Mesenchymal stem cell (in vitro differentiated cells and primary cell): ENCODE results near the gene RAPGEF5.

Experiments used
- DNase-seq: peaks from one replicate; pipeline ENCODE4 v3.0.0-alpha.2; 2013
- H2AFZ ChIP-seq: one replicate; pipeline ENCODE4 v1.6.1; 2013; ENCODE audit warnings: low read depth, mild to moderate bottlenecking, control low read depth, inconsistent platforms, low read length, moderate library complexity
- H2AK5ac ChIP-seq: 2 replicates; pipeline ENCODE4 v1.6.1; 2013; ENCODE audit warnings: low read length, moderate library complexity, mild to moderate bottlenecking, inconsistent platforms; ENCODE audit not compliant: severe bottlenecking
- H2BK120ac ChIP-seq: one replicate; pipeline ENCODE4 v1.6.1; 2013; ENCODE audit warnings: low read depth, mild to moderate bottlenecking, inconsistent platforms, low read length, moderate library complexity
- H2BK12ac ChIP-seq, 2 experiments: one replicate each; pipeline ENCODE4 v1.6.1; 2013; ENCODE audit warnings: inconsistent platforms in 2 of 2, low read length in 2 of 2, mild to moderate bottlenecking in 2 of 2, moderate library complexity in 2 of 2, control low read depth in 1 of 2
- H2BK15ac ChIP-seq: one replicate; pipeline ENCODE4 v1.6.1; 2013; ENCODE audit warnings: mild to moderate bottlenecking, low read depth, inconsistent platforms; ENCODE audit not compliant: poor library complexity, severe bottlenecking
- H2BK5ac ChIP-seq: 2 replicates; pipeline ENCODE4 v1.6.1; 2013; ENCODE audit warnings: low read depth, mild to moderate bottlenecking, low read length, control low read depth, inconsistent platforms; ENCODE audit not compliant: poor library complexity, severe bottlenecking
- H3K14ac ChIP-seq, 2 experiments: one replicate each; pipeline ENCODE4 v1.6.1; 2013; ENCODE audit warnings: inconsistent platforms in 2 of 2, low read length in 2 of 2, control low read depth in 1 of 2, mild to moderate bottlenecking in 1 of 2, moderate library complexity in 1 of 2
- H3K18ac ChIP-seq, 2 experiments: one replicate each; pipeline ENCODE4 v1.6.1; 2013; ENCODE audit warnings: inconsistent platforms in 2 of 2, low read length in 2 of 2, control low read depth in 1 of 2, low read depth in 1 of 2, mild to moderate bottlenecking in 1 of 2
- H3K23ac ChIP-seq, 2 experiments: one replicate each; pipeline ENCODE4 v1.6.1; 2013; ENCODE audit warnings: inconsistent platforms in 2 of 2, low read length in 2 of 2, mild to moderate bottlenecking in 2 of 2, moderate library complexity in 2 of 2, control low read depth in 1 of 2
- H3K27ac ChIP-seq: 2 replicates; pipeline ENCODE4 v1.5.1; 2013; ENCODE audit warnings: mild to moderate bottlenecking, moderate library complexity, low read length, control low read depth, inconsistent platforms; ENCODE audit not compliant: poor library complexity, severe bottlenecking
- H3K27me3 ChIP-seq, 2 experiments: 2 replicates each; pipeline versions ENCODE4 v1.6.1 to v1.7.0; 2013; ENCODE audit warnings: low read length in 2 of 2, mild to moderate bottlenecking in 2 of 2, moderate library complexity in 2 of 2, control low read depth in 1 of 2, inconsistent platforms in 1 of 2; ENCODE audit not compliant: control insufficient read depth in 1 of 2, insufficient read depth in 1 of 2
- H3K36me3 ChIP-seq, 2 experiments: 2 replicates each; pipeline versions ENCODE4 v1.6.1 to v1.7.0; 2013; ENCODE audit warnings: low read length in 2 of 2, control low read depth in 1 of 2, inconsistent platforms in 1 of 2, low read depth in 1 of 2, mild to moderate bottlenecking in 1 of 2; ENCODE audit not compliant: insufficient read depth in 2 of 2, control insufficient read depth in 1 of 2
- H3K4ac ChIP-seq, 2 experiments: one replicate each; pipeline ENCODE4 v1.6.1; 2013; ENCODE audit warnings: inconsistent platforms in 2 of 2, low read length in 2 of 2, mild to moderate bottlenecking in 2 of 2, moderate library complexity in 2 of 2, control low read depth in 1 of 2, low read depth in 1 of 2
- H3K4me1 ChIP-seq: 2 replicates; pipeline ENCODE4 v1.6.1; 2013; ENCODE audit warnings: low read depth, low read length, control low read depth; ENCODE audit not compliant: control insufficient read depth, insufficient read depth
- H3K4me2 ChIP-seq: 2 replicates; pipeline ENCODE4 v1.6.1; 2013; ENCODE audit warnings: low read length, mild to moderate bottlenecking, inconsistent platforms; ENCODE audit not compliant: poor library complexity, severe bottlenecking
- H3K4me3 ChIP-seq, 2 experiments: 2 replicates each; pipeline versions ENCODE4 v1.5.1 to v1.7.0; 2013; ENCODE audit warnings: low read length in 2 of 2, mild to moderate bottlenecking in 2 of 2, control low read depth in 1 of 2, low read depth in 1 of 2; ENCODE audit not compliant: insufficient read depth in 1 of 2
- H3K79me1 ChIP-seq: replicated peaks from 2 replicates; pipeline ENCODE4 v1.6.1; 2013; ENCODE audit warnings: mild to moderate bottlenecking, control low read depth, low read length, inconsistent platforms; ENCODE audit not compliant: poor library complexity, severe bottlenecking
- H3K9ac ChIP-seq: 2 replicates; pipeline ENCODE4 v1.7.0; 2013; ENCODE audit warnings: mild to moderate bottlenecking, low read length, moderate library complexity
- H3K9me3 ChIP-seq: 2 replicates; pipeline ENCODE4 v1.7.0; 2013; ENCODE audit warnings: mild to moderate bottlenecking, low read length; ENCODE audit not compliant: control insufficient read depth
- H4K8ac ChIP-seq: one replicate; pipeline ENCODE4 v1.6.1; 2013; ENCODE audit warnings: inconsistent platforms, mild to moderate bottlenecking, low read length, moderate library complexity
- H4K91ac ChIP-seq: one replicate; pipeline ENCODE4 v1.6.1; 2013; ENCODE audit warnings: mild to moderate bottlenecking, low read length, inconsistent platforms
- WGBS: methylation state at CpG from one replicate; pipeline ENCODE4 v1.1.7; 2013; ENCODE audit warnings: mixed read lengths; 5-methylcytosine and 5-hydroxymethylcytosine counted together

RAPGEF5 gene

DNA sequence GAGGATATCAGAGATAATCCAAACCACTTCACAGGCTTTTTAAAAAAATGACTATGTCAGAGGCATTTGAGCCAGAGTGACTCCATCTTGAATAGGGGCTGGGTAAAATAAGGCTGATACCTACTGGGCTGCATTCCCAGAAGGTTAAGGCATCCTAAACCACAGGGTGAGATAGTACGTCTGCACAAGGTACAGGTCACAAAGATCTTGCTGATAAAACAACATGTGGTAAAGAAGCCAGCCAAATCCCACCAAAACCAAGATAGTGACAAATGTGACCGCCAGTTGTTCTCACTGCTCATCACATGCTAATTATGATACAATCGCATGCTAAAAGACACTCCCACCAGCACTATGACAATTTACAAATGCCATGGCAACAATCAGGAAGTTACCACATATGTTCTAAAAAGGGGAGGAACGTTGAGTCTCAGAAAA lies 177.5 kb downstream of the RAPGEF5 start:
- Histone ChIP-seq H3K9me3 (no peaks in the 10 kb centered on the region), H2BK120ac (no peak overlapping the region), H3K4me3 (no peak overlapping the region), H3K27ac (no peak overlapping the region), H2AK5ac (no peak overlapping the region), H2AFZ (no peak overlapping the region), H3K36me3 (no peaks in the 10 kb centered on the region), H2BK15ac (no peak overlapping the region), H3K4ac (no peak overlapping the region), H4K8ac (no peak overlapping the region), H2BK12ac (no peak overlapping the region), H3K14ac (no peak overlapping the region), H4K91ac (no peak overlapping the region), H3K23ac (no peak overlapping the region), H3K4me1 (no peaks in the 10 kb centered on the region), H2BK5ac (no peak overlapping the region), H3K4me2 (no peak overlapping the region), H3K27me3 (no peaks in the 10 kb centered on the region), H3K79me1 (no peaks in the 10 kb centered on the region), H3K18ac (no peak overlapping the region), H3K9ac (no peak overlapping the region)
- DNase-seq = no peak
- 80% methylated on average over 4 of the region's 4 CpGs for WGBS

DNA sequence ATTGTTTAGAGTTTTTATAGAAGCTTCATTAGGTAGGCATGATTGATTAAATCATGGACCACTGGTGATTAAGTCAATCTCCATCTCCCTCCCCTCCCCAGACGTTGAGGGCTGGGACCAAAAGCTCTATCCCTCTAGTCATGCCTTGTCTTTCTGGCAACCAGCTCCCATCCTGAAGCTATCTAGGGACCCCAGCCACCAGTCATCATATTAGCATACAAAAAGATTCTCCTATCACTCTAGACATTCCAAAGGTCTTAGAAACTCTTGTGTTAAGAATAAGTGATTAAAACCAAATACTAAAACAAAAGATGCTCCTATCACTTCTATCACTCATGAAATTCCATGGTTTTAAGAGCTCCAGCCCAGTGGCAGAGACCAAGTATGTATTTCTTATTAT lies 178.2 kb downstream of the RAPGEF5 start:
- Histone ChIP-seq H3K9ac (no peak overlapping the region), H4K91ac (no peak overlapping the region), H3K18ac (no peak overlapping the region), H2BK12ac (no peak overlapping the region), H2BK5ac (no peak overlapping the region), H3K79me1 (no peaks in the 10 kb centered on the region), H4K8ac (no peak overlapping the region), H2AFZ (no peak overlapping the region), H3K23ac (no peak overlapping the region), H3K4ac (no peak overlapping the region), H3K27ac (no peak overlapping the region), H3K4me1 (no peaks in the 10 kb centered on the region), H3K36me3 (no peaks in the 10 kb centered on the region), H3K14ac (no peak overlapping the region), H3K9me3 (no peaks in the 10 kb centered on the region), H2AK5ac (no peak overlapping the region), H3K4me2 (no peak overlapping the region), H3K27me3 (no peaks in the 10 kb centered on the region), H3K4me3 (no peak overlapping the region), H2BK120ac (no peak overlapping the region), H2BK15ac (no peak overlapping the region)
- WGBS = 70% methylated on average over 1 of the region's 1 CpG
- DNase-seq = no peak

DNA sequence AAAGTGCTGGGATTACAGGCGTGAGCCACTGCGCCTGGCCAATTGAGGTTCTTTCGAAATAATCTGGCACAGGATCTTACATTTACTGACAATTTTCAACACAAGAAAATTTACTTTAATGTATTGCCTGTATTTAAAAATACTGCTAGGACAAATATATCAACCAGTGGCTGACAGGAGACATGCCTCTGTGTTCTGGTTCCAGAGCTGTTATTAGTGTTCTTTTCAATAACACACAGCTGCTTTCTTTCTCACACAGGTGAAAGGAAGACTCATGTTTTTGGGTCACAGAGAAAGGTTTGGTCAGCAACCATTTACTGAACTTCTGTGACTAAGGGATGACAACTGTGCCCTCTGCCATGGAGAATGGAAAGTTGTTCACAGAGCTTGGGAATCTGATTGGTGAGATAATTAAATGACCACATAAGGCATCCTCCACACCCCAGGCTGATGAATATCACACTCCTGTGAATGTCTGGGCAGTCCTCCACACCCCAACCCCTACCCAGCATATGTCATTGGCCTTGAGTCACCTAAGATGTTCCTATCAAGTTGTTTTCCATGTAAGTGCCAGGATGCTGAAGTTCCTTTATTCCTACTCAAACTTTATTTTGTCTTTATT lies 180.1 kb downstream of the RAPGEF5 start:
- H3K79me1 ChIP-seq = no peaks in the 10 kb centered on the region
- no peak overlapping the region for H3K14ac ChIP-seq
- no peak for DNase-seq
- no peak overlapping the region for H3K4ac ChIP-seq
- no peak overlapping the region for H2BK12ac ChIP-seq
- no peak overlapping the region for H3K4me3 ChIP-seq
- no peak overlapping the region for H3K23ac ChIP-seq
- no peak overlapping the region for H3K4me2 ChIP-seq
- H3K9me3 ChIP-seq = no peaks in the 10 kb centered on the region
- H2BK120ac ChIP-seq = no peak overlapping the region
- no peak overlapping the region for H2AFZ ChIP-seq
- H4K8ac ChIP-seq = no peak overlapping the region
- H3K9ac ChIP-seq = no peak overlapping the region
- no peak overlapping the region for H3K18ac ChIP-seq
- no peak overlapping the region for H2BK5ac ChIP-seq
- WGBS = 100% methylated on average over 2 of the region's 3 CpGs
- no peaks in the 10 kb centered on the region for H3K27me3 ChIP-seq
- H3K4me1 ChIP-seq = no peaks in the 10 kb centered on the region
- H3K36me3 ChIP-seq = no peaks in the 10 kb centered on the region
- no peak overlapping the region for H3K27ac ChIP-seq
- H4K91ac ChIP-seq = no peak overlapping the region
- H2AK5ac ChIP-seq = no peak overlapping the region
- H2BK15ac ChIP-seq = no peak overlapping the region

DNA sequence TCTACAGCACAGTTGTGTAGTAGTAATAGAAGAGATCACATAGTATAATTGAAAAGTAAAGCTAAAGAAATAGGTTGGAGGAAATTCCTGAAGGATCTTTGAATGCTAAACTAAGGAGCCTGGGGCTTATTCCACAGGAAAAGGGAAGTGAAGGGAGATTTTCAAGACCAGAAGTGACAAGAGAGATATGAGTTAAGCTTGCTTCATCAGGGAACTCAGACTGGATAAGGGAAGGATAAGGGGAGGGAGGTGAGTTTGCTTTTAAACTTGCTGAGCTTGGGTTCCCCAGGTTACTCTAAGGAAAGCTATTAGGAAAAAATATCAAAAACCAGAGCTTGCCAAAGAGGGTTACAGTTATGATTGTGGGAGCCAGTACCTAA lies 182.4 kb downstream of the RAPGEF5 start:
- Histone ChIP-seq H2AFZ (no peak overlapping the region), H2BK120ac (no peak overlapping the region), H3K4ac (no peak overlapping the region), H3K36me3 (no peaks in the 10 kb centered on the region), H3K18ac (no peak overlapping the region), H3K27ac (no peak overlapping the region), H2AK5ac (no peak overlapping the region), H3K79me1 (no peaks in the 10 kb centered on the region), H2BK5ac (no peak overlapping the region), H3K4me2 (no peak overlapping the region), H3K9ac (no peak overlapping the region), H3K4me1 (no peaks in the 10 kb centered on the region), H2BK12ac (no peak overlapping the region), H3K14ac (no peak overlapping the region), H4K8ac (no peak overlapping the region), H3K4me3 (no peak overlapping the region), H3K23ac (no peak overlapping the region), H4K91ac (no peak overlapping the region), H3K27me3 (no peaks in the 10 kb centered on the region), H3K9me3 (no peaks in the 10 kb centered on the region), H2BK15ac (no peak overlapping the region)
- DNase-seq = no peak
